Left kidney (tissue), 2 donors: ENCODE data around the gene CCDC183. TPM values are rescaled to one million over a fixed set of nuclear protein-coding genes. Genes with fewer than 3 reads are reported as not detected.
"Not testable (repeated sequence)": the region's sequence is repeated elsewhere in the genome, so short reads cannot be mapped to it uniquely, and the experiment has no call there.

Source experiments
- DNase-seq: peaks from one replicate; pipeline ENCODE4 v3.0.0-alpha.2; 2013
- polyA plus RNA-seq: library from polyadenylated mRNA; unstranded; fragments of 120-200 nt; gene quantifications from one replicate; pipeline ENCODE4 v1.2.1, GENCODE V29; 2013; ENCODE audit not compliant: insufficient read length

CCDC183 gene
- polyA plus RNA-seq, 1 donor, result 5.5 TPM

DNA sequence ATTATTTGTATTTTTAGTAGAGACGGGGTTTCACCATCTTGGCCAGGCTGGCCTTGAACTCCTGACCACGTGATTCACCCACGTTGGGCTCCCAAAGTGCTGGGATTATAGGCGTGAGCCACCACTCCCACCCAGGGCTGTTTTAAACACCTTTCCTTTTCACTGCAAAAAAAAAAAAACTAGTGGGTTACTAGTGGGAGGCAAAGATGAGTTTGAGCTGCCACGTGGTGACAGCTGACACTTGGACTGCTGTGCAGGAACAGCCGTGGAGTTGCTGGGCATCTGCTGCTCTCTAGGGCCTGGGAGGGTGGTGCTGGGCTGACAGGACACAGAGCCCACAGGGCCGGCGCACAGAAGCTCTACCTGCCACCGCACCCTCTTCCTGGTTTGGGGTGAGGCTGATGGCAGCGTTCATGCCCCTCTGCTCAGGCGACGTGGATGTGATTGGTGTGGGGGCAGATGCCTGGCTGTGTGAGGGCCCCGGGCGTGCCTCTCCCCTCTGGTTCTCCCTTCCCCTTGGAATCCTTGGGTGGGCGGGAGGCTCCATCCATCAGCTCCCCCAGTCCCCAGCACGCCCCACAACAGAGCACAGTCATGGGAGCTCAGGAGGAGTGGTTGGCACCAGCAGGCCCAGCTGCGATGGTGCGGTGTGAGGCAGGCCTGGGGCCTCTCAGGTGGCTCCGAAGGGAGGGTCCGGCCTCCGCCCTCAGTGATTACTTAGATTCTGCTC is 28.5 kb downstream of the CCDC183 start:
- no peak for DNase-seq

GRCh38 chr9:136825295-136826187 is 29.4 kb downstream of the CCDC183 start:
- DNase-seq, result no peak

- DNase-seq, result no peak
Observed at GRCh38 chr9:136826188-136826541, 30.0 kb downstream of the CCDC183 start.

DNA sequence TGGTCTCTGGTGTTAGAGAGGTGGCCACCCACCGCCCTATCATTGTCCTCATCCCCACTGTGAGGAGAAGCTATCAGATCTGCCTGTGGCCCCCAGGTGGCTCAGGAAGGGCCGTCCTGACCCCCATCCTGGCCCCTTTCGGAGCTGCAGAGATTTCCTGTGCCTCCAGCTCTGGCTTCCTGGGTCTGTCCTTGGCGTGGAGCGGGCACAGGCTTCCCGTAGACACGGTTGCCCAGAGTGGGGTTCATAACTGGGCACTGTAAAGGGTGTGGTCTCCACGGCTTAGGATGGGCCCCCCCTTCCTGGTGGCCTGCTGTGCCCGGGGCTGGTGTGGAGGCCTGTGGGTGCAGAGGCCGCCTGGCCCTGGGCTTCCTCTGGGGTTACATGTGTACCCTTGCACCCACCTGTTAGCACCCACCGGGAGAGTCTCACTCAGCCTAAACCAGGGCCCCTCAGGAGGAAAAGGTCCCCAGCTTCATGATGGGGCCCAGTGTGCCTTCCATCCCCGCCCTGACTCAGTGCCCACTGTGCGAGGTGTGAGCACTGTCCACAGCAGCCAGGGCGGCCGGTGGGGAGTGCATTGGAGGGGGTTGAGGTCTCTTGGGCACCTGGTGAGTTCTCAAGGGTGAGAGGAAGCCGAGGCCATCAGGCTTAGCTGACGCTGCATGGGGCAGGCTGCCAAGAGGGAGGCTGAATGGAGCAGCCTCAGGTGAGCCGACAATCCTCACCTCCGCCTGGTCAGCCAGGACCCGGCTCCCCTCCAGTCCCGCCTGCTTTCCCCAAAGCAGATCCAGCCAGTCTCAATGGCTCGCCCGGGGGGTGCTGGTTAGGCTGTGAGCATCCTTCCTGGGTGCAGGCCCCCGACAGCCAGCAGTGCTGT is 30.8 kb downstream of the CCDC183 start:
- DNase-seq, result no peak

DNA sequence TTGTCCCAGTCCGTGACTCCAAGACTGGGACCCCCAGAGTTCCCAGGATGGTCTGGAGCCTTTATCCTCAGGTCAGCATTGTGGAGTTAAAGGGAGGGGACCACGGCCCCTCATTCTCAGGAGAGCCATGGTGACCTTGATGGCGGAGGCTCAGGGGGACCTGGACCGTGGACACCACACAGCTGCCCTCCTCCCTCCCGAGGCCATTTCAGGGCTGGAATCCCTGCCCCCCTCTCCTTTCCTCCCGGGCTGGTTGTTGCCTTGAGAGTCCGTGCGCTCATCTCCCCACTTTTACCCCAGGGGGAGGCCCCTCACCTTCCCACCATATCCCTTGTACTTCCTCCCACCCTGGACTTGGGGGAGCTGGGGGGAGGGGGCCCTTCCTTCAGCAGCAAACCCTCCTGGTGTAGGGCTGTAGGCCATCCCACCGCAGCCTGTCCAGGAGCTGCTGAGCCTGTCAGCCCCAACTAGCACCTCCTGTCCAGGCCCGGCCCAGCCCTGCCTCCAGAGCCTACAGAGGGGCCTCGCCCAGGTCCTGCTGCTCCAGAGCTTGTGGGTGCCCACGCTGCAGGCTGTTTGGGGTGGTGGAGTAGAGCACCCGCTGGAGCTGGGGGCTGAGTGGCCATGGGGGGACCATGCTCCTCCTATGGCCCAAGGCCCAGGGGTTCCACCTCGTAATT is 31.8 kb downstream of the CCDC183 start:
- no peak for DNase-seq

- DNase-seq, result no peak
Observed at GRCh38 chr9:136828474-136829140, 32.5 kb downstream of the CCDC183 start.

- DNase-seq, result no peak
Observed at GRCh38 chr9:136829412-136829811, 33.3 kb downstream of the CCDC183 start.

GRCh38 chr9:136829981-136830885 is 34.1 kb downstream of the CCDC183 start:
- DNase-seq, result no peak

GRCh38 chr9:136831002-136831719 is 35.0 kb downstream of the CCDC183 start:
- no peak for DNase-seq

DNA sequence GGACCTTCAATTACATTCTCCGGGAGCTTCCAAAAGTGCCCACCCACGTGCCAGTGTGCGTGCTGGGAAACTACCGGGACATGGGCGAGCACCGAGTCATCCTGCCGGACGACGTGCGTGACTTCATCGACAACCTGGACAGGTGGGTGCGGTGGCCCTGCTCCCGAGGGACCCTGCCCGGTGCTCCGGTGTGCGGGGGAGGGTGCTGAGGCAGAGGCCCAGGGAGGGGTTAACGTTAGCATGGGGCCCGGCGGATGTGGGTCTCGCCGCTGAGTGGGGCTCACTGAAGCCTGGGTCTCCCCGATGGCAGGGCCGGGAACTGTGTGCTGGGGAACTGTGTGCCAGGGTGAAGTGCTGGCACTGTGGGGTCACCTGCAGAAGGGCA is 35.6 kb downstream of the CCDC183 start:
- DNase-seq, result no peak

DNA sequence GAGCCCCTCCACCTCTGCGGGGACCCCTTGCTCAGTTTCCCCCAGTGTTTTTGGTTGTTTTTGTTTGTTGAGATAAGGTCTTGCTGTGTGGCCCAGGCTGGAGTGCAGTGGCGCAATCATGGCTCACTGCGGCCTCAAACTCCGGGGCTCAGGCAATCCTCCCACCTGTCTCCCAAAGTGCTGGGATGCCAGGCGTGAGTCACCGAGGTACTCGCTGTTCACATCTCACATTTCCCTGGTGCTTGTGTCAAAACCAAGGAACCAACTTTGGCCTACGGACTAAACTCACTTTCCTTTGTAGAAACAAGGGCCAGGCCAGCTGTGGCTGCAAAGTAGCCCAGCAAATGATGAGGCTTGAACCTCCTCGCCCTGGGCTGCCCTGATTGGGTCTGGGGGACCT is 36.4 kb downstream of the CCDC183 start:
- DNase-seq, result no peak

- not testable (repeated sequence) for DNase-seq
Observed at GRCh38 chr9:136833381-136834048, 37.4 kb downstream of the CCDC183 start.

GRCh38 chr9:136835162-136835931 is 39.2 kb downstream of the CCDC183 start:
- no peak for DNase-seq

GRCh38 chr9:136835932-136836904 is 40.1 kb downstream of the CCDC183 start:
- no peak for DNase-seq

- DNase-seq, result no peak
Observed at GRCh38 chr9:136837146-136837855, 41.2 kb downstream of the CCDC183 start.

- not testable (repeated sequence) for DNase-seq
Observed at GRCh38 chr9:136837856-136838277, 41.7 kb downstream of the CCDC183 start.
